Gastrocnemius medialis (tissue), 4 donors: ENCODE results near the gene DSCAML1. TPM values are rescaled to one million over a fixed set of nuclear protein-coding genes. Genes with fewer than 3 reads are reported as not detected.

ENCODE experiments used
- ATAC-seq, 2 donors: fragments of 150-250 bp; one replicate each; pipeline ENCODE4 v1.9.1; 2016
- DNase-seq, 2 donors: peaks; one replicate each; pipeline ENCODE4 v3.0.0-alpha.2; 2019
- H3K27ac ChIP-seq, 4 donors: fragments of 200-600 bp; sonication (generic); 1 replicate in 1 of 4; 2 replicates in 3 of 4; pipeline ENCODE4 v1.5.1; 2016 to 2018; ENCODE audit warnings: mild to moderate bottlenecking in 2 of 4, moderate library complexity in 1 of 4
- H3K27me3 ChIP-seq, 3 donors: fragments of 200-600 bp; sonication (generic) in 2 of 3; 1 replicate in 1 of 3; 2 replicates in 2 of 3; pipeline versions ENCODE4 v1.5.1 to v1.6.0; 2016 to 2019; ENCODE audit warnings: mild to moderate bottlenecking in 1 of 3, moderate library complexity in 1 of 3
- H3K36me3 ChIP-seq, 2 donors: fragments of 200-600 bp; sonication (generic) in 1 of 2; one replicate each; pipeline ENCODE4 v1.5.1; 2017 to 2018
- H3K4me1 ChIP-seq, 2 donors: fragments of 200-600 bp; sonication (generic) in 1 of 2; one replicate each; pipeline ENCODE4 v1.5.1; 2016 to 2017; ENCODE audit warnings: mild to moderate bottlenecking in 2 of 2
- H3K4me3 ChIP-seq, 4 donors: fragments of 200-600 bp; sonication (generic) in 3 of 4; 1 replicate in 1 of 4; 2 replicates in 3 of 4; pipeline ENCODE4 v1.5.1; 2016 to 2019; ENCODE audit warnings: mild to moderate bottlenecking in 2 of 4
- H3K9me3 ChIP-seq, 3 donors: fragments of 200-600 bp; sonication (generic) in 2 of 3; 1 replicate in 1 of 3; 2 replicates in 2 of 3; pipeline ENCODE4 v1.5.1; 2016 to 2019
- POLR2A ChIP-seq, 2 donors: fragments of 450-650 bp; IDR thresholded peaks; one replicate each; pipeline ENCODE4 v1.6.1; 2017; ENCODE audit warnings: antibody characterized with exemption in 2 of 2, mild to moderate bottlenecking in 2 of 2, moderate library complexity in 2 of 2
- in situ Hi-C, 4 donors: fragments of 200-750 bp; cut with MboI; loops; one replicate each; pipeline versions ENCODE4 v1.15.0 to v1.8.0; 2017; ENCODE audit warnings: low sequenced_read_pairs in 4 of 4
- intact Hi-C: fragments of 100-400 bp; cut with DNase I; formaldehyde crosslinking; loops from one replicate; pipeline ENCODE4 v1.15.1; 2023; ENCODE audit warnings: low total_unique reads
- total RNA-seq, 4 donors: library from RNA; depleted of rRNA; stranded (reverse); fragments of >200 nt; gene quantifications; one replicate each; pipeline versions ENCODE4 v1.1.0 to v1.2.3, GENCODE V29; 2016
- TF ChIP-seq, protein P1 (sequence below), 5 experiments: fragments of 450-650 bp in 3 of 5; fragments of 200-600 bp in 2 of 5; sonication (generic) in 2 of 5; IDR thresholded peaks in 4 of 5; conservative IDR thresholded peaks in 1 of 5; 1 replicate in 4 of 5; 2 replicates in 1 of 5; pipeline ENCODE4 v1.5.1; 2016 to 2019; ENCODE audit warnings: antibody characterized with exemption in 5 of 5, mild to moderate bottlenecking in 3 of 5, moderate library complexity in 3 of 5

Gene DSCAML1
- total RNA-seq, 4 donors from 2014 or later = 0.05 to 0.15 (median 0.07) TPM

DNA sequence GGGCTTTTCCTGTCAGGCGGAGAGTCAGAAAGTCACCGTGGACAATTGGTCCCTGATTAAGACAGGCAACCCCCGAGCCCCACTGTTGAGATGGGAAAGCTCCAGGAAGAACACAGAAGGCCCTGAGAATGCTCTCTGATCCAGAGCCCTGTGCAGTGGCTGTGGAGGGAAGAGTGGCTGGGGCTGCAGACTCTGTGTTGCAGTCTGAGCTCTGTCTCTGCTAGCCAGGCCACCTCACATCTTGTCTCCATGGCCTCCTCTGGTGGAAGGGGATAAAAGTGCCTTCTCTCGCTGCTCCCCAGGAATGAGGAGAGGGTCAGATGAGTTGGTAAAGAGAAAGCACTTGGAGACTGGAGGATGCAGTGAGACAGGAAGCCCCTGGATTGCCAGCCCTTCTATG lies 328.1 kb downstream of the DSCAML1 start:
- Histone ChIP-seq H3K27me3 (no peaks in the 10 kb centered on the region), H3K4me3 (no peak overlapping the region), H3K4me1 (no peaks in the 10 kb centered on the region), H3K36me3 (no peaks in the 10 kb centered on the region), H3K9me3 (no peaks in the 10 kb centered on the region), H3K27ac (no peak overlapping the region)
- DNase-seq (no peak), ATAC-seq (no peak)
- in situ Hi-C loops (no loop called here), intact Hi-C loops (no loop called here)
- no peak for TF ChIP-seq POLR2A (IDR thresholded peaks at IDR 0.05)
- TF ChIP-seq, protein P1, sequence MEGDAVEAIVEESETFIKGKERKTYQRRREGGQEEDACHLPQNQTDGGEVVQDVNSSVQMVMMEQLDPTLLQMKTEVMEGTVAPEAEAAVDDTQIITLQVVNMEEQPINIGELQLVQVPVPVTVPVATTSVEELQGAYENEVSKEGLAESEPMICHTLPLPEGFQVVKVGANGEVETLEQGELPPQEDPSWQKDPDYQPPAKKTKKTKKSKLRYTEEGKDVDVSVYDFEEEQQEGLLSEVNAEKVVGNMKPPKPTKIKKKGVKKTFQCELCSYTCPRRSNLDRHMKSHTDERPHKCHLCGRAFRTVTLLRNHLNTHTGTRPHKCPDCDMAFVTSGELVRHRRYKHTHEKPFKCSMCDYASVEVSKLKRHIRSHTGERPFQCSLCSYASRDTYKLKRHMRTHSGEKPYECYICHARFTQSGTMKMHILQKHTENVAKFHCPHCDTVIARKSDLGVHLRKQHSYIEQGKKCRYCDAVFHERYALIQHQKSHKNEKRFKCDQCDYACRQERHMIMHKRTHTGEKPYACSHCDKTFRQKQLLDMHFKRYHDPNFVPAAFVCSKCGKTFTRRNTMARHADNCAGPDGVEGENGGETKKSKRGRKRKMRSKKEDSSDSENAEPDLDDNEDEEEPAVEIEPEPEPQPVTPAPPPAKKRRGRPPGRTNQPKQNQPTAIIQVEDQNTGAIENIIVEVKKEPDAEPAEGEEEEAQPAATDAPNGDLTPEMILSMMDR (IDR thresholded peaks at IDR 0.05 in 4 of 5, conservative IDR thresholded peaks at IDR 0.05 in 1 of 5) = no peak

- H3K4me3 ChIP-seq = no peak overlapping the region
- in situ Hi-C loops = no loop called here
- H3K27ac ChIP-seq = no peak overlapping the region
- H3K9me3 ChIP-seq = no peaks in the 10 kb centered on the region
- DNase-seq (no peak), ATAC-seq (no peak)
- H3K36me3 ChIP-seq = no peaks in the 10 kb centered on the region
- TF ChIP-seq, protein P1 (IDR thresholded peaks at IDR 0.05 in 4 of 5, conservative IDR thresholded peaks at IDR 0.05 in 1 of 5) = no peak
- H3K4me1 ChIP-seq = no peaks in the 10 kb centered on the region
- intact Hi-C loops = no loop called here
- no peaks in the 10 kb centered on the region for H3K27me3 ChIP-seq
These were observed 329.2 kb downstream of the DSCAML1 start for GRCh38 chr11:117467770-117468169.

DNA sequence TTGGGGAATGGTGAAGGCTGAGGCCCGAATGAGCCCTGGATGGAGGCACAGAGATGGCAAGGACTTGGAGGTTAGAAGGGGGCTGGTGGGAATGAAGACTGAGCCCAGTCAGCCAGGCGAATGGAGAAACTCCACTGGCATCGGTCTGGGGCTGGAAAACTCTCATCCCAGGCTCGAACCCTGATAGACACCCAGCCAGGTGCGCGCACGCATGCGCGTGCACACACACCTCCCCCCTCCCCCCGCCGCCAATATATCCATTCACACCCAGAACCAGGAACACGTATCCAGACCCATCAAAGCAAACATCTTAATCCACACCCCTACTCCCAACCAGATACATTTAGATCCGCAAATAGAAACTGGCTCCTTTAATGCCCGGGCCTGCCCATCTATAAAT lies 330.1 kb downstream of the DSCAML1 start:
- Histone ChIP-seq H3K27ac (no peak overlapping the region), H3K9me3 (no peaks in the 10 kb centered on the region), H3K27me3 (no peaks in the 10 kb centered on the region), H3K4me1 (no peaks in the 10 kb centered on the region), H3K36me3 (no peaks in the 10 kb centered on the region), H3K4me3 (no peak overlapping the region)
- TF ChIP-seq POLR2A (IDR thresholded peaks at IDR 0.05) = no peak
- TF ChIP-seq, protein P1 (IDR thresholded peaks at IDR 0.05 in 4 of 5, conservative IDR thresholded peaks at IDR 0.05 in 1 of 5) = no peak
- intact Hi-C loops (no loop called here), in situ Hi-C loops (no loop called here)
- ATAC-seq (no peak), DNase-seq (no peak)

DNA sequence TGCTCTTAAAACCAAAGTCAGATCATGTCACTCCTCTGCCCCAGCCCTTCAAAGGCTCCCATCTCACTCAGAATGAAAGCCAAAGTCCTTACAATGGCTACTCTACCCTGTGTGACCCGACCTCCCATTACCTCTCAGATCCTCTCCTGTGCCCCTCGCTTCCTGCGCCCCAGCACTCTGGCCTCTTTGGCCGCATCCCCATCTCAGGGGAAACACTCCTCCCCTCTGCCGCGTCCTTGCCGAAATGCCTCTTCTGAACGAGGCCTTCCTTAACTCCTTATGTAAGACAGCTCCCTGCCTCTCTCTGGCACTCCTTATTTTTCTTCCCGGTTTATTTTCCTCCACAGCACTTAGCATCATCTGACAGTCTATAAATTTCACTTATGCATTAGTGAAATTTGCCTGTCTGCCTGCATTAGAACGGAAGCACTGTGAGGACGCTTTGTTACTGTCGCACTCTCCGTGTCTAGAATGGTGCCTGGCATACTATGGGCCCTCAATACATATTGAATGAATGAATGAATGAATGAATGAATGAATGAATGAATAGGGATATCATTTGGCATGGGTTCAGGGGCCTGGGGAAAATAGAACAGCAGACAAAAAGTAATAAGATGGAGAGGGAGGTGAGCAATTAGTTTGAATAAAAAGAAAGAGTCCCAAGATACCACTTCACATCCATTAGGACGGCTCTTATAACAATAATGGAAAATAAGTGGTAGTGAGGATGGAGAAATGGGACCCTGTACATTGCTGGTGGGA lies 331.6 kb downstream of the DSCAML1 start:
- Histone ChIP-seq H3K27me3 (no peaks in the 10 kb centered on the region), H3K27ac (no peak overlapping the region), H3K4me1 (no peaks in the 10 kb centered on the region), H3K36me3 (no peaks in the 10 kb centered on the region), H3K9me3 (no peaks in the 10 kb centered on the region), H3K4me3 (no peak overlapping the region)
- TF ChIP-seq POLR2A (IDR thresholded peaks at IDR 0.05) = no peak
- TF ChIP-seq, protein P1 (IDR thresholded peaks at IDR 0.05 in 4 of 5, conservative IDR thresholded peaks at IDR 0.05 in 1 of 5) = no peak
- in situ Hi-C loops = no loop called here
- intact Hi-C loops = no loop called here
- ATAC-seq (no peak), DNase-seq (no peak)

DNA sequence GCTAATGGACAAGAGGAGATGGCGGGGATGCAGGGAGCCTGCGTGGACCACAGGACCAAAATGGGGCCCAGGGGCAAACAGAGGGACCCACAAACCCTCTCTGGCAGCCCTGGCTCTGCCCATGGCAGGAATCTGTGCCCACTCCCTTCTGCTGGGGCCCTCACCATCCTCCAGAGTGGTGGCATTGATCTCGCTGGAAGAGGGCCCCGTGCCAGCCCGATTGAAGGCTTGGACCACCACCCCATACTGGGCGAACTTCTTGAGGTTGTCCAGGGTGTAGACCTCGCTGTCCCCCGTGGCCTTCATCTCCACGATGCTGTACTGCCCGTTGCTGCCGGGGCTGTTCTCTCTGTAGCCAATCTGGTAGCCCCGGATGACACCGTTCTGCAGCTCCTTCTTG lies 332.2 kb downstream of the DSCAML1 start:
- no peaks in the 10 kb centered on the region for H3K9me3 ChIP-seq
- H3K27me3 ChIP-seq = no peaks in the 10 kb centered on the region
- ATAC-seq (no peak), DNase-seq (no peak)
- no peak overlapping the region for H3K4me3 ChIP-seq
- no peaks in the 10 kb centered on the region for H3K36me3 ChIP-seq
- H3K27ac ChIP-seq = no peak overlapping the region
- TF ChIP-seq, protein P1 (IDR thresholded peaks at IDR 0.05 in 4 of 5, conservative IDR thresholded peaks at IDR 0.05 in 1 of 5) = no peak
- TF ChIP-seq POLR2A (IDR thresholded peaks at IDR 0.05) = no peak
- H3K4me1 ChIP-seq = no peaks in the 10 kb centered on the region
- intact Hi-C loops = no loop called here
- in situ Hi-C loops = no loop called here
